CD4-positive, CD25-positive, alpha-beta regulatory T cell (primary cell): ENCODE data around the gene PLP1. TPM values are rescaled to one million over a fixed set of nuclear protein-coding genes. Genes with fewer than 3 reads are reported as not detected.
A peak's percentile ranks its signal among the peaks of the same experiment; 100 is the strongest.

Experiments used
- ATAC-seq, 2 donors: fragments of 150-1000 bp; cut with Tn5 transposase; one replicate each; pipeline ENCODE4 v1.10.0; 2021; ENCODE audit warnings: low read depth in 2 of 2, moderate number of reproducible peaks in 2 of 2, moderate library complexity in 1 of 2
- DNase-seq, 3 donors: peaks; one replicate each; pipeline versions ENCODE4 v3.0.0 to v3.0.0-alpha.2; 2012 to 2022; ENCODE audit warnings: mixed read lengths in 1 of 3
- H3K27ac ChIP-seq: one replicate; pipeline ENCODE4 v1.7.0; 2013; ENCODE audit warnings: mild to moderate bottlenecking, low read length; ENCODE audit not compliant: insufficient read depth, poor library complexity, severe bottlenecking
- H3K27me3 ChIP-seq: one replicate; pipeline ENCODE4 v1.7.0; 2013; ENCODE audit warnings: low read length; ENCODE audit not compliant: control insufficient read depth, insufficient read depth
- H3K36me3 ChIP-seq: one replicate; pipeline ENCODE4 v1.7.0; 2013; ENCODE audit warnings: mild to moderate bottlenecking, low read length, moderate library complexity; ENCODE audit not compliant: control insufficient read depth, insufficient read depth
- H3K4me1 ChIP-seq: 2 replicates; pipeline ENCODE4 v1.7.0; 2013; ENCODE audit warnings: mild to moderate bottlenecking, low read length; ENCODE audit not compliant: insufficient read depth, control insufficient read depth, poor library complexity, severe bottlenecking
- H3K4me3 ChIP-seq: one replicate; pipeline ENCODE4 v1.7.0; 2013; ENCODE audit warnings: low read depth, mild to moderate bottlenecking, low read length, moderate library complexity
- H3K9me3 ChIP-seq, 2 experiments: 1 replicate in 1 of 2; 2 replicates in 1 of 2; pipeline ENCODE4 v1.7.0; 2013; ENCODE audit warnings: low read length in 2 of 2, mild to moderate bottlenecking in 1 of 2, moderate library complexity in 1 of 2; ENCODE audit not compliant: control insufficient read depth in 2 of 2
- H3K27ac Mint-ChIP-seq, 3 donors: one replicate each; pipeline ENCODE4 v1.8.0; 2020 to 2022; ENCODE audit warnings: mild to moderate bottlenecking in 3 of 3, mixed read lengths in 3 of 3, moderate library complexity in 2 of 3
- H3K27me3 Mint-ChIP-seq: one replicate; pipeline ENCODE4 v1.8.0; 2022; ENCODE audit warnings: mild to moderate bottlenecking, mixed read lengths
- H3K36me3 Mint-ChIP-seq: one replicate; pipeline ENCODE4 v1.8.0; 2020; ENCODE audit warnings: mixed read lengths
- H3K4me1 Mint-ChIP-seq, 4 donors: one replicate each; pipeline ENCODE4 v1.8.0; 2020 to 2022; ENCODE audit warnings: mixed read lengths in 4 of 4, mild to moderate bottlenecking in 1 of 4
- H3K4me3 Mint-ChIP-seq, 4 donors: one replicate each; pipeline ENCODE4 v1.8.0; 2020 to 2022; ENCODE audit warnings: mild to moderate bottlenecking in 4 of 4, mixed read lengths in 4 of 4, moderate library complexity in 3 of 4
- H3K9me3 Mint-ChIP-seq, 7 donors: one replicate each; pipeline ENCODE4 v1.8.0; 2020 to 2022; ENCODE audit warnings: mixed read lengths in 7 of 7, mild to moderate bottlenecking in 3 of 7, moderate library complexity in 2 of 7
- polyA plus RNA-seq, 4 donors: library from polyadenylated mRNA; unstranded; fragments of 300-500 nt; fragmentation: Illumina TruSeq; gene quantifications; one replicate each; pipeline ENCODE4 v1.2.3, GENCODE V29; 2021
- total RNA-seq: library from RNA; stranded (reverse); gene quantifications from one replicate; pipeline ENCODE4 v1.2.3, GENCODE V29; 2022

PLP1 gene
- total and polyA plus RNA-seq, 5 donors from 2014 or later = not detected

DNA sequence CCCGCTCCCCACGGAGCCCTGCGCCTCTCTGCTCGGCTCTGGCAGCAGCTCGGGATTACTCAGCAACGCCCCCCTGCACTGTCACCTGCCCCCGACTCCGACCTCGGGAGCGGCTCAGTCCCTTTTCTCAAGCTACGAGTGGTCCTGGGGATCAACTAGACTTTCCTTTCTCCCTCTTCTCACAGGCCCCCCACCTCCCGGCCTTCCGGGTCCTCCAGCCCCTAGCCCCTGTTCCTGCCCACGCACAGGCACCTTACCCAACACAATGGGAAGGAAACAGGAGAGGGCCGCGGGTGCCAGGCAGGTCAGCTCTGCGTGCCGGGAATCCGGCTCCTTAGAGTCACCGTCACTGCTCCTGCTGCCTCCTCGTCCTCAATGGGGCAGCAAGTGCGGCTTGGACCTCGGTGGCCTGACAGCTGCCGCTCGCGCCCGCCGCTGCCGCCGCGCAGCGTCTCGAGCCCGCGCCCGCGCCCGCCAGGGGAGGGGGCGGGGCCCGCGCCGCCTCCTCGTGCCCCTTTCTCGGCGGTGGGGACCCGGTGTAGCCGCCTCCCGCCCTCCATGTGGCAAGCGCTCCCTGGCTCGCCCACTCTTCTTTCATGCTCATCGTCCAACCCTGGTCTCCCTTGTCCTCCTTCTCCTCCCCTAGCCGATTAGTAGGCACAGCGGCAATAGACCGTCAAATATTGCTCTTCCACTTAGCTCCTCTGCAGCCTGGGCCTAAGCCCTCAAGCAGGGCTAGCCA lies 55.3 kb downstream of the PLP1 start, which contains the start of gene RAB9B:
TSS of gene RAB9B (minus strand) at position 455 of the 742 bp plus-strand sequence. CDS start 6,473 bp downstream, outside the sequence.
- Mint-ChIP-seq H3K4me3 (peak within 1 kb of the TSS; percentile 23 to 87 (median 84)), H3K36me3 (peaks cover 5% of the 10 kb centered on the region), H3K27me3 (peaks cover 13% of the 10 kb centered on the region), H3K9me3 (peaks cover 0 to 3% (median 0%) of the 10 kb centered on the region in 7 donors), H3K27ac (peak within 1 kb of the TSS in 1 of 3 donors; percentile 29), H3K4me1 (peaks cover 0 to 3% (median 1%) of the 10 kb centered on the region in 4 donors)
- ATAC-seq = peak; percentile 67 to 72
- no peaks in the 10 kb centered on the region for H3K9me3 ChIP-seq
- peak in 2 of 3 donors; percentile 2 to 8 for DNase-seq
- no peaks in the 10 kb centered on the region for H3K36me3 ChIP-seq
- peak within 1 kb of the TSS; percentile 43 for H3K4me3 ChIP-seq
- no peak within 1 kb of the TSS for H3K27ac ChIP-seq
- peaks cover 13% of the 10 kb centered on the region for H3K27me3 ChIP-seq
- no peaks in the 10 kb centered on the region for H3K4me1 ChIP-seq

DNA sequence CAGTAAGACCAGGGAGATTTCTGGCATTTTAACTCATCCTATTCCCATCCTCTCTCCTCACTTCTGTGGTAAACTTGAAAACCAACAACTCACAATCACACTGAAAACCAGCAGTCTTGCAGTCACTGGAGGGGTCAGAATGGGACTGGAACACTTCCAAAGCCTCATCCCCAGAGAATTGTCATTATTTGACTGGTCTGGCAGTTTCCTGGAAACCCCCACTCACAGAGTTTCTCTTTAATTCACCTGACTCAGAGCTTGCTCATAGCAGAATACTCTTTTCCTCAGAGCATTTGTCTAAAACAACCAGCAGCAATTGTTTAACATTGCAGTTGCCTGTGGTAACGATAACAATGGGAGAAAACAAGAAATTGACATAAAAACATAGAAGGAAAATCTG lies 62.8 kb downstream of the PLP1 start:
- Histone ChIP-seq H3K9me3 (no peaks in the 10 kb centered on the region), H3K4me1 (no peaks in the 10 kb centered on the region), H3K27me3 (peaks cover 2% of the 10 kb centered on the region), H3K27ac (no peak overlapping the region), H3K4me3 (no peak overlapping the region), H3K36me3 (no peaks in the 10 kb centered on the region)
- ATAC-seq (no peak), DNase-seq (no peak)
- no peak overlapping the region for H3K27ac Mint-ChIP-seq
- no peaks in the 10 kb centered on the region for H3K36me3 Mint-ChIP-seq
- H3K4me1 Mint-ChIP-seq = no peaks in the 10 kb centered on the region
- H3K9me3 Mint-ChIP-seq = peaks cover 0 to 3% (median 0%) of the 10 kb centered on the region in 7 donors
- no peaks in the 10 kb centered on the region for H3K27me3 Mint-ChIP-seq
- no peak overlapping the region for H3K4me3 Mint-ChIP-seq

Other genes starting within 250 kb of the PLP1 start
- 12.0 TPM for gene TCEAL4, start 191.3 kb upstream of the PLP1 start, total RNA-seq
- gene TCEAL4, start 191.3 kb upstream of the PLP1 start, polyA plus RNA-seq = 10 to 100 TPM; 17.5 to 35.1 (median 27.8) TPM
- gene TCEAL3, start 168.9 kb upstream of the PLP1 start, total RNA-seq = 4.8 TPM
- 1 to 10 TPM; 5.4 to 8.8 (median 7.1) TPM for gene TCEAL3, start 168.9 kb upstream of the PLP1 start, polyA plus RNA-seq
- 4.0 TPM for gene TCEAL1, start 147.9 kb upstream of the PLP1 start, total RNA-seq
- gene TCEAL1, start 147.9 kb upstream of the PLP1 start, polyA plus RNA-seq = 10 to 100 TPM; 12.2 to 22.1 (median 16.9) TPM
- 176 TPM for gene MORF4L2, start 90.1 kb upstream of the PLP1 start, total RNA-seq
- 10 to 100 TPM; 61.9 to 93.3 (median 77.8) TPM for gene MORF4L2, start 90.1 kb upstream of the PLP1 start, polyA plus RNA-seq
- gene TMEM31, start 65.9 kb upstream of the PLP1 start, total RNA-seq = not detected
- 1 to 10 TPM in 1 of 4 donors, not detected in 3; 1.0 TPM for gene TMEM31, start 65.9 kb upstream of the PLP1 start, polyA plus RNA-seq
- gene RAB9B, start 55.4 kb downstream of the PLP1 start, total RNA-seq = 0.22 TPM
- gene RAB9B, start 55.4 kb downstream of the PLP1 start, polyA plus RNA-seq = under 1 TPM in 3 of 4 donors, not detected in 1; 0.05 to 0.17 (median 0.11) TPM
- 6.3 TPM for gene TMSB15B, start 185.8 kb downstream of the PLP1 start, total RNA-seq
- gene TMSB15B, start 185.8 kb downstream of the PLP1 start, polyA plus RNA-seq = 10 to 100 TPM; 11.7 to 14.7 (median 13.1) TPM
- not detected for gene H2BW1, start 236.9 kb downstream of the PLP1 start, total RNA-seq
- not detected for gene H2BW1, start 236.9 kb downstream of the PLP1 start, polyA plus RNA-seq